GM21717 (cell line): ENCODE data around the gene CYSRT1.
"Not testable (repeated sequence)": the region's sequence is repeated elsewhere in the genome, so short reads cannot be mapped to it uniquely, and the experiment has no call there.

Source experiments
- ATAC-seq: cut with Tn5 transposase; IDR thresholded peaks from one replicate; pipeline ENCODE4 v1.9.1; 2021; ENCODE audit warnings: mild to moderate bottlenecking, moderate library complexity; ENCODE audit not compliant: unreplicated experiment

CYSRT1 gene

DNA sequence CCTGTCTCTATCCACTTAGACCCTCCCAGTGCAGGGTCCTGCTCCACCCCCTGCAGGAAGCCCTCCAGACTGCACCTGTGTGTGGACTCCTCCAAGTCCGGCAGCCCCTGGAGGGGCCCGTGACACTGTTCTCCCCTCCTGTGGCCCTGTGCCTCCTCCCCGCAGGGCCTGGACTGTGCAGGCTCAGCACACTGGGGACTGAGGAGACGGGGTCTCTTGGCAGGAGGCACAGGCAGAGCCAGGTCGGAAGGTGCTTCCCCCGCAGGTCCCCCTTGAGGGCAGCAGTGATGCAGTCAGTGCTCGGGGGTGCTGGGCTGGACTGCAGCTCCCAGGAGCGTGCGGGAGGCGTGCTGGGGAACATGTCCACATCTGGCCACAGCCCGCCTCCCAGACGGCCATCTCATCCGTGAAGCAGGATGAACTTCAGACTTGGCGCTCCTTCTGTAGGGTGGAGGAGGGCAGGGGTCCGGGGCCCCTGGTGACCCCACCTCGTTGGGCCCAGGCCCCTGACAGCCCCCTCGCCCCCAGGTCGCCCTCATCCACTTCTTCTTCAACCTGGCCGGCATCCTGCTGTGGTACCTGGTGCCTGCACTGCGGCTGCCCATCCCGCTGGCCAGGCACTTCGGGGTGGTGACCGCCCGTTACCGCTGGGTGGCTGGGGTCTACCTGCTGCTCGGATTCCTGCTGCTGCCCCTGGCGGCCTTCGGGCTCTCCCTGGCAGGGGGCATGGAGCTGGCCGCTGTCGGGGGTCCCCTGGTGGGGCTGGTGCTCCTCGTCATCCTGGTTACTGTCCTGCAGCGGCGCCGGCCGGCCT is 10.7 kb downstream of the CYSRT1 start:
- ATAC-seq = no peak

- ATAC-seq = no peak
Observed at GRCh38 chr9:137236238-137236935, 11.4 kb downstream of the CYSRT1 start.

- ATAC-seq = no peak
Observed at GRCh38 chr9:137236936-137237421, 12.0 kb downstream of the CYSRT1 start.

- ATAC-seq = no peak
Observed at GRCh38 chr9:137237759-137238726, 13.1 kb downstream of the CYSRT1 start.

- not testable (repeated sequence) for ATAC-seq
Observed at GRCh38 chr9:137239541-137240200, 14.7 kb downstream of the CYSRT1 start.

GRCh38 chr9:137240318-137240840 is 15.4 kb downstream of the CYSRT1 start:
- peak; percentile 13 for ATAC-seq

GRCh38 chr9:137240841-137241489 is 16.0 kb downstream of the CYSRT1 start, which contains the start of gene TUBB4B:
TSS of gene TUBB4B (plus strand) at chr9:137241287. CDS start at chr9:137241361, 74 bp downstream.
- ATAC-seq = peak; percentile 59

GRCh38 chr9:137241490-137242268 is 16.7 kb downstream of the CYSRT1 start:
- ATAC-seq = peak; percentile 12

DNA sequence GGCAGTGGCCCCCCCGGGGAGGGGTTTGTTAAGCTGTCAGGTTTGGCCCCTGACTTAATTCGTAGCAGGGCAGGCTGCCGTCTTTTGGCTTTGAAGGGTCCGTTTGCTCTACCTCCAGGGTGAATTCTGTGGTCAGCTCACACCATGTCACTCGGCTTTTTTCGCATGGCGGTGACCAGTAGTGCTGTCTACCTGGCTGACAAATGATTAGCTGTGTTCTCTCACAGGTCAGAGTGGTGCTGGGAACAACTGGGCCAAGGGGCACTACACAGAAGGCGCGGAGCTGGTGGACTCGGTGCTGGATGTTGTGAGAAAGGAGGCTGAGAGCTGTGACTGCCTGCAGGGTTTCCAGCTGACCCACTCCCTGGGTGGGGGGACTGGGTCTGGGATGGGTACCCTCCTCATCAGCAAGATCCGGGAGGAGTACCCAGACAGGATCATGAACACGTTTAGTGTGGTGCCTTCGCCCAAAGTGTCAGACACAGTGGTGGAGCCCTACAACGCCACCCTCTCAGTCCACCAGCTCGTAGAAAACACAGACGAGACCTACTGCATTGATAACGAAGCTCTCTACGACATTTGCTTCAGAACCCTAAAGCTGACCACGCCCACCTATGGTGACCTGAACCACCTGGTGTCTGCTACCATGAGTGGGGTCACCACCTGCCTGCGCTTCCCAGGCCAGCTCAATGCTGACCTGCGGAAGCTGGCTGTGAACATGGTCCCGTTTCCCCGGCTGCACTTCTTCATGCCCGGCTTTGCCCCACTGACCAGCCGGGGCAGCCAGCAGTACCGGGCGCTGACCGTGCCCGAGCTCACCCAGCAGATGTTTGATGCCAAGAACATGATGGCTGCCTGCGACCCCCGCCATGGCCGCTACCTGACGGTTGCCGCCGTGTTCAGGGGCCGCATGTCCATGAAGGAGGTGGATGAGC is 17.6 kb downstream of the CYSRT1 start:
- no peak for ATAC-seq

- ATAC-seq = not testable (repeated sequence)
Observed at GRCh38 chr9:137243266-137243625, 18.3 kb downstream of the CYSRT1 start.

DNA sequence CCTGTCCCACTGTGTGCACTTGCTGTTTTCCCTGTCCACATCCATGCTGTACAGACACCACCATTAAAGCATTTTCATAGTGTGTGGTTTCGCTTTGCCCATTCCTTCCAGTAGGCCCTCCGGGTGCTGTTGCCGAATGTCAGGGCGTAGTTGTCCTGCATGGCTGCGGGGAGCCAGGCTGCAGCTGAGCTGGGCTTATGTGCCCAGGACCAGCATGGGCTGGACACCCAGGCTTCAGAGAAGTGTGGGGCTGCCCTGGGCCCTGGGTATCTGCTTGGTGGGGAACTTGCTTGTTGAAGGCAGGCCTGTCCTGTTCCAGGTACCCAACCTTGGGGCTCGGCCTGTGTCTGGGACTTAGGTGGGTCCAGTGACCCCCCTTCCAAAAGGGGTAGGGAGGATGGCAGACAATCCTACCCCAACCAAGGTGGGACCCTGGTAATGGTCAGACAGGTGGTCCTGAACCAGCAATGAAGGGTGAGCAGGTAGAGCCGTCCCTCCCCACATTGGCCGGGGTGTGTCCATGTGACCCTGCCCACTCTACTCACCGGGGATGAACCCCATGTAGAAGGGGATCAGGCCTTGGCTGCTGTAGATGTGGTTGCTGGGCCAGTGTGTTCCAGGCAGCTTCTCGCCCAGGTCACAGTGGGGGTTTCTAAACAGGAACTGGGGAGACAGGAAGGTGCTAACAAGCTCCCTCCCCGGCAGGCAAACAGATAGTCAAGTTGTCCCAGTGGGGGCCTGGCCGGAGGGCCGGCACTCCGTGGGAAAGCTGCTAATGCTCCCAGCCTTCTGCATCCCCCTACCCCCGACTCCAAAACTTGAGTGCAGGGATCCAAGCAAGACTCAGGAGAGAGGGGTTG is 18.9 kb downstream of the CYSRT1 start:
- no peak for ATAC-seq

DNA sequence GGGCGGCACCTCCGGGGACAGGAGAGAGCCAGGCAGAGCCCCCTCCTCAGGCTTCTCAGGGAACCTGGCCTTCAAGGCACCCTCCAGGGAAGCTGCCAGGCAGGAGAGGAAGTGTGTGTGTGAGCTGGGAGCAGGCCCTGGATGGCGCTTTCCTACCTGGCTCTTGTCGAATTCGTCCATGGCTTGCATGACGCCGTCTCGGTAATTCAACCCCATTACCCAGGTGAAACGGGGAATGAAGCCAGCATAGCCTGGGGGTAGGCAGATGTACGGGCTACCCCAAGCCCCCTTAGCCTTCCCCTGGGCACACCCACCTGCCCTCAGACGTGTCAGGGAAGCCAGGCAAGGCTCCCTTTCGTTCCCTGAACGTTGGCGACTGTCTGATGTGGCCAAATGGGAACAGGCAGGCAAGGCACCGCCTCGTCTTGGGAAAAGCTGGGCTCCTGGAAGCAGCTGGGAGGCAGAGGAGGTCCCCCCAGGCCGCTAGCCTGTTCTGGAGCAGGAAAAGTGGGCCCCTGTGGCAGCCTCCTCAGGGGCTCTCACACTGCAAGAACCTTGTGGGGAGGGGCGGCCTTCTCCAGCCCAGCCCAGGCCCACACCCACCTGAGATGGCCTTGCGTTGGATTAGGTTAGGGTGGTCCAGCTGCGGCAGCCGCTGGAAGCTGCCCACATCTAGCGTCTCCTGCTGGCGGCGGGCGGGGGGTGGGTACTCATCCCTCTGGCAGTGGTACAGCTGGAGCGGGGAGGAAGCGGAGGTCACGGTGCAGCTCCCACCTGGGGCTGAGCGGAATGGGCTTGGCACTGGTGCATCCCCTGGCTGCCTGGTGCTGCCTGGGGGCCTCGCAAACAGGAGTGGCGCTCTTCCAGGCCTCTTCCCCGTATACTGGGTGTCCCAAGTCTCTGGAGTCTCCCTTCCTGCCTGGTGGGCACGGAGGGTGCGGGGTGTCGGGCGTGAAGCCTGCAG is 19.8 kb downstream of the CYSRT1 start:
- ATAC-seq = no peak

GRCh38 chr9:137245450-137246421 is 20.8 kb downstream of the CYSRT1 start:
- no peak for ATAC-seq

- ATAC-seq = no peak
Observed at GRCh38 chr9:137247135-137247915, 22.4 kb downstream of the CYSRT1 start.
